ENCODE data around the gene STAT1.

STAT1 gene

GRCh38 chr2:190948671-190949070 lies 65.3 kb downstream of the STAT1 start:
- DNase-seq = no peak

DNA sequence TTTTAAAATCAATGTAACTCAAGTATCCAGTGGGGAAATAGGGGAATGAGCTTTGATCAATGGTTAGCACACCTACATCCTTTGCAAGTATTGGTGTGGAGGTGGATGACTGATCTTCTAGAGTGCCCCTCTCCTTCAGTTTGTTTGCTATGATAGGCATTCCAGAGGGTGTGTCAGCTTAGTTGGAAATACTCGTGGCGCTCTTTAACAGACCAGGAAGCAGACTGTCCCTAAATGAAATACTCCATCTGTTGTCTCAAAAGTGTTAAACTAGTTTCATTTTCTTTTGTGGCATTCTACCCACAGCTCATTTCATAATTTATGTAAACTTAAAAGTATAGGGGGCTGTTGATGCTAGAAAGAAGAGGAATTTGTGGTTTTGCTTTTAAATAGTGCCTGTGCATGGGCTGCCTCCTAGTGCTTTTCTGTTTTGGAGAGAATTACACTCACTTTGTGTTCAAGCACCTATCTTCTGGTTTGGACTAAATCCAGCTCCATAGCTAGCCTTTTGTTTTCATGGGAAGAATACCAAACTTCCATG lies 66.2 kb downstream of the STAT1 start:
- peak; percentile 47 for DNase-seq

GRCh38 chr2:190947141-190947540 lies 66.8 kb downstream of the STAT1 start:
- peak; percentile 13 for DNase-seq

- no peak for DNase-seq
These were observed 70.3 kb downstream of the STAT1 start for GRCh38 chr2:190943706-190944105.

GRCh38 chr2:190942697-190943096 lies 71.3 kb downstream of the STAT1 start:
- DNase-seq = no peak

DNA sequence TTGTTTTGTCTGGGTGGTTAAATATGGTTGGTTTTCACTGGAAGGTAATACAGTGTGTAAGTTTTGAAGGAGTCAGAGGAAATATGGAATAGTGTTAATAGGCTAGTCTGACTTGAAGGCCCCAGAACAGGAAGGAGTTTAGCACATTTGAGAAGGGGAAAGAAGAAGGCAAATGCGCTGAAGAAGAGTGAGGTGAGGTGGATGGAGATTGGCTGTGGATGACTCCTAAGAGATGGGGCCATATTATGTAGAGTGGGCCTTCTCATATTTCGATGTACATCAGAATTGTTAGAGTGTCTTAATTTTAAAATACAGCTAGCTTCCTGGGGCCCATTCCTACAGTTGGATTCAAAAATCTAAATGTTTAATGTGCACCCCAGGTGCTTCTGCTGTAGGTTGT lies 72.4 kb downstream of the STAT1 start:
- DNase-seq = no peak

DNA sequence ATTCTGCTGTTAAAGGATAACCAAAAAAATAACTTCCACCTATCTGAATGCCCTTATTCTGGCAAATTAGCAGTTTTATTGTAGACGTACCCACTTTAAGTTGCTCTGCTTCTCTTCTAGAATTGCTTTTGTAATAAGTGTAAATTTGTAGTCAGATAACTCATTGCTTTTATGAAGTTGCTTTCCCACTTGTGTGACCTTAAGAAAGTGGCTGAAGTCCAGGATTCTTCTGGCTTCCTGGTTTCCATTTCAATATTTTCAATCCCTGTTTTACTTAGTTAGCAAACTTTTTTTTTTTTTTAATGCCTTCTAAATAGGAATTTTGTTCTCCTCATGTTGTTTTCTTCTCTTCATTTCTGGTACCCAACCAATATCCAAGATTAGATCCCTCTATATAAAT lies 73.5 kb downstream of the STAT1 start:
- DNase-seq = no peak

DNA sequence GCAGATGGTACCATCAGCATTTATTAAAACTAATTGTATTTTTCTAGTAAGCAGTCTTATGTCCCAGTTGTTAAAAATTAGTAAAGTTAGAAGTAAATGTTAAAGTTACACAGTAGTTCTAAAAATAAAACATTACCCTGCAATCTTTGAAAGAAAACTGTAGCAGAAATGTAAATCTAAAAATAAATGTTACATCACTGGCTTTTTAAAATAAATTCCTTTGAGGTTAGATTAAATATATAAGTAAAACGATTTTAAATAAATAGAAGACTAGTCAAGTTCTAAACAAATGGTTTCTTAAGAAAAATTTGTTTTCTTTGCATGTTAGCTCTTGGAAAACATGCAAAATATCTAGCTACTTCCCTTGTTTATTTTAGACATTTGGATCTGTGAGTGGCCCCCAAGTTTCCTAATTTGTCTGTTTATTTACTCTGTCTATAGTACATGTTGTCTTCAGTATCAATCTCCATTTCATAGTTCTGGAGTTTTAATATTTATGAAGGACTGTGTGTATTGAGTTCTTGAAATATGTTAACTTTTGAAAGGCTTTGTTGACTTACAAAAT lies 75.1 kb downstream of the STAT1 start:
- DNase-seq = no peak

GRCh38 chr2:190935054-190935453 lies 78.9 kb downstream of the STAT1 start:
- DNase-seq = no peak

DNA sequence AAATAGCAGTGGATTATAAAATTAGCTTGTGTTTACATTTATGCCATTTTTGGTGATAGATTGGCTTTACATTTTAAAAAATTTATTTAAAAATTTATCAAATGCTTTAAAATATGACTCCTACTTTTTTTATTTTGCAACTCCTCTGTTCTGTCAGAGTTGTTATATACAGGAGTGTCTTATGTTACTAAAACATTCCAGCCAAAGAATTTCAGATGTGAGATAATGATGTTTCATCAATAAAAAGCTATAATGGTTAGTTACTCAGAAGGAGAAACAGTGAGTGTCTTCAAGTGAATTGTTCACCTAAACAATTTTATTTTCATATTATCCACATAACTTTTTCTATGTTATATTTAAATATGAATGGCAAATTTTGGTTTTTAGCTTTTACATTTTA lies 80.6 kb downstream of the STAT1 start:
- no peak for DNase-seq

DNA sequence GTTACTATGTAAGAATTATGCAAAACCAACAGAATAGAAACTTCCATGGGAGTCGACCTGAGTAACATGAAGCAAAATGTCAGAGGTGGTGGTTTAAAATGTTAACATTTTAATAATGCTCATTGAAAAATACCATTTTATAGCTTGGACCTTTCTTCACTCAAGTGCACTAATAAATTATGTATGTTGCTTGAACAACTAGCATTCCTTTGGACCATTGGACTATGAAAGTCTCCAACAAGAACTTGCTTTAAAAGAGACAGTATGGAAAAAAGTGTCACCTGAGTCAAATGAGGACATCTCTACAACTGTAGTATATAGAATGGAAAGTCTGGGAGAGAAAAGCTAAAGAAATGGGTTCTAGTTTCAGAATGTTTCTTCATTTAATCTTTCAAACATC lies 81.5 kb downstream of the STAT1 start:
- DNase-seq = no peak

- no peak for DNase-seq
These were observed 83.6 kb downstream of the STAT1 start for GRCh38 chr2:190930411-190930810.

- DNase-seq = no peak
These were observed 84.1 kb downstream of the STAT1 start for GRCh38 chr2:190929919-190930318.

DNA sequence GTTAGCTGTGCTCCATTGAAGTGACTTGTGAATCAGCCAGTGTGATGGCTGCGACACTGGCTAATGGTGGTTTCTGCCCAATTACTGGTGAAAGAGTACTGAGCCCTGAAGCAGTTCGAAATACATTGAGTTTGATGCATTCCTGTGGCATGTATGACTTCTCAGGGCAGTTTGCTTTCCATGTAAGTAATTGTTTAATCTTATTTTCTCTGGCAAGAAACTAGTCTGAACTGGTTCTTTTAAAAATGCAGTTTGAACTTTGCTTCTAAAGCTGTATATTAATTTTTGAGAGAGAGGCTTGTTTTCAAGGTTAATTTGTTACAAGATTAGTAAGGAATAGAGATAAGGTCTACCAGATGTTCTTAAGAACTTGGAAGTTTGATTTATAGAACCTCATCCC lies 86.7 kb downstream of the STAT1 start:
- DNase-seq = no peak

- no peak for DNase-seq
These were observed 91.6 kb downstream of the STAT1 start for GRCh38 chr2:190922376-190922775.

DNA sequence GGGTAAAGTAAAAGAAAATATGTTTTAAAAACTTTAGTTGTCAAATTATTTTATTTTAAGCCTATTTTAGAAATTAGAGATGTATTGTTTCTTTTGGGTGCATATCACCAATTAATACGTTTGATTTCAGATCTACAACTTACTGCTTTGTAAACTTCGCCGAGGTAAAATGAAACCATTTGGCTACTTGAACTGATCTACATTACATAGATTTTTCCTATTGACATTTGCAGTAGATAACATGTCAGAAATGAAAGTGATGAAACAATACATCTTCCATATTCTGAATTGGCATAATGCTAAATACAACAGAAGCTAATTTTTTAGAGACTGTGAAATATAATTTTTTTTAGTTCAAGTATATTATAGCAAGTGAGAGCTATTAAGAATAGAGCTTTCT lies 93.9 kb downstream of the STAT1 start:
- no peak for DNase-seq

Measured in CD4-positive, alpha-beta T cell treated with Interleukin-21 for 1 hour (primary cell).